ENCODE data around the gene IQCM.

Gene IQCM

GRCh38 chr4:149815743-149816142 lies at the start of gene IQCM:
IQCM (minus strand) TSS chr4:149815843; CDS start chr4:149742691, 73,152 bp downstream.
- no peak for DNase-seq

GRCh38 chr4:149857446-149857845 lies 41.8 kb upstream of the IQCM start:
- no peak for DNase-seq

- DNase-seq: no peak
Measured at GRCh38 chr4:149845743-149846142, 30.1 kb upstream of the IQCM start.

- peak; percentile 36 for DNase-seq
Measured at GRCh38 chr4:149841686-149842085, 26.0 kb upstream of the IQCM start.

GRCh38 chr4:149838036-149838435 lies 22.4 kb upstream of the IQCM start:
- DNase-seq: no peak

- DNase-seq: peak; percentile 60
Measured at GRCh38 chr4:149836546-149836945, 20.9 kb upstream of the IQCM start.

GRCh38 chr4:149835280-149835679 lies 19.6 kb upstream of the IQCM start:
- no peak for DNase-seq

- DNase-seq: no peak
Measured at GRCh38 chr4:149831656-149832208, 16.1 kb upstream of the IQCM start.

- DNase-seq: peak; percentile 24
Measured at GRCh38 chr4:149830823-149831222, 15.2 kb upstream of the IQCM start.

- no peak for DNase-seq
Measured at GRCh38 chr4:149825336-149825735, 9.7 kb upstream of the IQCM start.

GRCh38 chr4:149823769-149824221 lies 8.2 kb upstream of the IQCM start:
- peak; percentile 88 for DNase-seq

GRCh38 chr4:149801416-149801815 lies 14.2 kb downstream of the IQCM start:
- DNase-seq: no peak

GRCh38 chr4:149799546-149799945 lies 16.1 kb downstream of the IQCM start:
- DNase-seq: no peak

GRCh38 chr4:149796381-149796780 lies 19.3 kb downstream of the IQCM start:
- no peak for DNase-seq

GRCh38 chr4:149795256-149795655 lies 20.4 kb downstream of the IQCM start:
- DNase-seq: no peak

GRCh38 chr4:149794352-149794751 lies 21.3 kb downstream of the IQCM start:
- DNase-seq: peak; percentile 28

GRCh38 chr4:149793459-149793858 lies 22.2 kb downstream of the IQCM start:
- DNase-seq: peak; percentile 55

- no peak for DNase-seq
Measured at GRCh38 chr4:149791851-149792250, 23.8 kb downstream of the IQCM start.

- DNase-seq: peak; percentile 45
Measured at GRCh38 chr4:149790172-149790907, 25.3 kb downstream of the IQCM start.

GRCh38 chr4:149788300-149788699 lies 27.3 kb downstream of the IQCM start:
- no peak for DNase-seq

- peak; percentile 20 for DNase-seq
Measured at GRCh38 chr4:149785696-149786431, 29.8 kb downstream of the IQCM start.

- peak; percentile 53 for DNase-seq
Measured at GRCh38 chr4:149784018-149784417, 31.6 kb downstream of the IQCM start.

- peak; percentile 82 for DNase-seq
Measured at GRCh38 chr4:149781150-149781549, 34.5 kb downstream of the IQCM start.

- DNase-seq: no peak
Measured at GRCh38 chr4:149768477-149768876, 47.2 kb downstream of the IQCM start.
